DMS79 treated with DMSO at 0.1 percent for 48 hours (cell line): ENCODE results near the gene CTSZ.
"Not testable (repeated sequence)": the region's sequence is repeated elsewhere in the genome, so short reads cannot be mapped to it uniquely, and the experiment has no call there.

Experiments used
- DNase-seq: peaks from one replicate; lab custom pipeline; 2025; lab: John Stamatoyannopoulos, UW

The CTSZ gene

GRCh38 chr20:58996226-58996611, 10.8 kb downstream of the CTSZ start:
- no peak for DNase-seq

- no peak for DNase-seq
Measured at GRCh38 chr20:58995461-58996225, 11.4 kb downstream of the CTSZ start.

GRCh38 chr20:58994390-58995159, 12.5 kb downstream of the CTSZ start:
- no peak for DNase-seq

DNA sequence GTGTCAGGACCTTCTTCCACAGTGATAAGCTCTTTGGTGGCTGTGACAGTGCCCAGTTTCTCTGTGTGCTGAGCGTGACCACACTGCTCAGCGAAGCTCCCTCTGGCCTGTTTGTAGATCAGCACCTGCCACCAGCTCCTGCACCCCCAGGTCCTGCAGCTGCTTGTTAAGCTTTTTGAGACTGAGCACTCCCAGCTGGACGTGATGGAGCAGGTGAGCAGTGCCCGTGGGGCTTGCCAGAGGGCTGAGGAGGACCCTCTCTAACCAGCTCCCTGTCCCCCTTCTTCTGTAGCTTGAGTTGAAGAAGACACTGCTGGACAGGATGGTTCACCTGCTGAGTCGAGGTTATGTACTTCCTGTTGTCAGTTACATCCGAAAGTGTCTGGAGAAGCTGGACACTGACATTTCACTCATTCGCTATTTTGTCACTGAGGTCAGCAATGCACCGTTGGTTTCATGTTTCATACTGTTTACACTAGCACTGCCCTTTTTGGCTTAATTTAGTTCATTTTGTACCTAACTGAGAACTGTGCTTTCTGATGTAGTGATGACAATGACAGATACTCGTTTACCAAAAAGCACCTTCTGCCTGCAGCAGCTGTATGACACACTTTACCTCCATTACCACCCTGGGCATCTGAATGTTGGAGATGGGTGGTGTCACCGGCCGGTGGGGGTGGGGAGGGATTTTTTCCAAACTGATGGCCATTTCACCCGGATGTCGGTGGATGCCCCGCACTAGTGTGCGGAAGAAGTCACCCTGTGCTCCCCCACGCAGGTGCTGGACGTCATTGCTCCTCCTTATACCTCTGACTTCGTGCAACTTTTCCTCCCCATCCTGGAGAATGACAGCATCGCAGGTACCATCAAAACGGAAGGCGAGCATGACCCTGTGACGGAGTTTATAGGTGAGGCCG, 13.5 kb downstream of the CTSZ start:
- DNase-seq, result no peak

GRCh38 chr20:58992911-58993310, 14.1 kb downstream of the CTSZ start:
- DNase-seq, result no peak

GRCh38 chr20:58991715-58992114, 15.3 kb downstream of the CTSZ start:
- no peak for DNase-seq

- no peak for DNase-seq
Measured at GRCh38 chr20:58990651-58991445, 16.2 kb downstream of the CTSZ start.

- no peak for DNase-seq
Measured at GRCh38 chr20:58989196-58989595, 17.9 kb downstream of the CTSZ start.

- DNase-seq, result no peak
Measured at GRCh38 chr20:58988565-58988882, 18.5 kb downstream of the CTSZ start.

DNA sequence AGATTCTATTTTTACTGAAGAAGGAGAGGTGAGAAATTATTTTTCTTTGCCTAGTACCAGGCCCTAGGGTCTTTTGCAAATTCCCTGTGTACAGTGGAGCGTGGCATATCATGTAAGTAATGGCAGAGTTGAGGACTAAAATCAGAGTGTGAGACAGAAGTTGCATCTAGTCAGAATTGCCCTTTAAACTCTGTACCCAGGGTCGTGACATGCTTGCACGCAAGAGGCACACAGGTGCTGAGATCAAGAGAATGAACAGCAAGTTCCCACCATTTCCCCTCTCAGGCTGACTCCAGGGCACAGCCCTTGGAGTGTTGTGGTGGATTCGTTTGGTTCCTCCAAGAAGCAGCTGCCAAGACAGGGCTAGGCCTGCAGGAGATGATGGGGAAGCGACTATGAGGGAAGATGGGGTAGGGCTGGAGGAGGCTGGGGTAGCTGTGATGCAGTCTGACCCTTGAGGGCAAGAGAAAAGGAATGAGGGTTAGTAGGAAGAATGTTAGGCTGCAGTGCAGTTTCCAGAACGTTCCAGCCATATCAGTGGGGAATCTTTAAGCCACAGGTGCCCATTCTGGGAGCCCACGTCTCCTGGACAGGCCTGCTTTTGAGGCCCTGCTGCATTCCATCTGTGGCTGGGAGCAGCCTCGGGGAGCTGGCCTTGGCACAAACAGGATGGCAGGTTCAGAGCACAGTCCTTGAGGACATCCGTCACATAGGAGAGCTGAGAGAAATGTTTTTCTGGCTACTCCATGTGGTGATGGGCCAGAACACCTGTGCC, 19.1 kb downstream of the CTSZ start:
- DNase-seq, result no peak

- no peak for DNase-seq
Measured at GRCh38 chr20:58986968-58987517, 20.0 kb downstream of the CTSZ start.

DNA sequence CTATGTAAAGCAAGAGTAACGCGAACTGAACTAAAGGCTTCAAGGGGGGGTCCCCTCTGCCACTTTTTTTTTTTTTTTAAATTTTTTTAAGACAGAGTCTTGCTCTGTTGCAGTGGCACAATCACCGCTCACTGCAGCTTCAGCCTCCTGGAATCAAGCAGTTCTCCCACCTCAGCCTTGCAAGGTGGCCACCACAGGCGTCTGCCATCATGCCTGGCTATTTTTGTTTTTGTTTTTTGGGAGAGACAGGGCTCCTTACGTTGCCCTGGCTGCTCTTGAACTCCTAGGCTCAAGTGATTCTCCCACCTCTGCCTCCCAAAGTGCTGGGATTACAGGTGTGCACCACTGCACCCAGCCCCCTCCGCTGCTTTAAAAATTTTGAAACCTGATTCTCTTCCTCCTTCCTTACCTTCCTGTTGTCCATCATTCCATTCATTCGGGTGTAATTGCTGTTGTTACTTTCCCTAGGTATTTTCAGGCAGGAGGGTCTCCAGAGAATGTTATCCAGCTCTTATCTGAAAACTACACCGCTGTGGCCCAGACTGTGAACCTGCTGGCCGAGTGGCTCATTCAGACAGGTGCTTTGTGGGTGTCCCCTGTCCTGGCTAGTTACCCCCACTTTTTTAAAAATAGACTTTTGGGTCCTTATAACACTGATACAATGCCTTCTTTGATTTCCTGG, 20.6 kb downstream of the CTSZ start:
- no peak for DNase-seq

GRCh38 chr20:58985656-58986055, 21.4 kb downstream of the CTSZ start:
- DNase-seq, result no peak

DNA sequence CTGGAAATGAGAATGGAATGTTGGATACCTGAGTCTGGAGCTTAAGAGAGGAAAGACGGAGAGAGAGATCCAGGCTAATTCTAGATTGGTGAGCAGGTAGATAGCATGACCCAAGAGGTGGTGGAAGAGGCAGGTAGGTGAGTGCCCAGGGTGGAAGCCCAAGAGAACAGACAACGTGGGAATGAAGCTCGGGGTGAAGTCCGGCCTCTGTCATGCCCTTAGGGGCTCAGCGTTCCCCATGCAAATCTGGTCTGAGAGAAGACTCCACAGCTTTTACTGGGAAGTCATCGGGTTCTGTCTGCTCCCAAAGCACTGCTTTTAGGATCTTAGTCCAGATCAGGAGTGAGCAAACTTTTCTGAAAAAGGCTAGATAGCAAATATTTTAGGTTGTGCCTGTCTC, 22.4 kb downstream of the CTSZ start:
- DNase-seq, result no peak

GRCh38 chr20:58983115-58983468, 24.0 kb downstream of the CTSZ start:
- not testable (repeated sequence) for DNase-seq

- DNase-seq, result no peak
Measured at GRCh38 chr20:58982406-58983114, 24.5 kb downstream of the CTSZ start.

DNA sequence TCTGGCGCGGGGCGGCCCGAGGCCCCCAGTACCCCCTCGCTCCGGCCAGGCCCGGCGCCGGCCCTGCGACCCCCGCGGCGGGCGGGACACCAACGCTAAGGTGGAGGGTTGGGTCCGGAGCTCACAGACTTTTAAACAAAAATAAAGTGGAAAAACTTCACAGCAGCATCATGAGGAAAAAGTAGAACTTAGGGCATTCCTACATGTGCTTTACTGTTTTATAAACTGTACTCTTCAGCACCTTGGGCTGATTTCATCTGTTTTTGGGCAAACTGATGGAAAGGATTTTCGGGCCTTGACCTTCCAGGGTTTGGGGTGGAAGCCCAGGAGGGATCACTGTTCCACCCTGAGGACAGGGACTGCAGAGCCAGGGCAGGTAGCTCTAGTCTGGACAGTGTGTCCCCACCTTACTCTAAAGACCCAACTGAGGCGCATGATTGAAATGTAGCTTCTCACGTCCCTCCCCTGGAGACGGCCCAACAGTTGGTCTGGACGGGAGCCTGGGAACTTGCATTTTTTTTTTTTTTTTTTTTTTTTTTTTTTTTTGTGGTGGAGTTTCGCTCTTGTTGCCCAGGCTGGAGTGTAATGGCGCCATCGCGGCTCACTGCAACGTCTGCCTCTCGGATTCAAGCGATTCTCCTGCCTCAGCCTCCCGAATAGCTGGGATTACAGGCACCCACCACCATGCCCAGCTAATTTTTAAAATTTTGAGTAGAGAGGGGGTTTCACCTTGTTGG, 25.3 kb downstream of the CTSZ start:
- DNase-seq, result no peak

DNA sequence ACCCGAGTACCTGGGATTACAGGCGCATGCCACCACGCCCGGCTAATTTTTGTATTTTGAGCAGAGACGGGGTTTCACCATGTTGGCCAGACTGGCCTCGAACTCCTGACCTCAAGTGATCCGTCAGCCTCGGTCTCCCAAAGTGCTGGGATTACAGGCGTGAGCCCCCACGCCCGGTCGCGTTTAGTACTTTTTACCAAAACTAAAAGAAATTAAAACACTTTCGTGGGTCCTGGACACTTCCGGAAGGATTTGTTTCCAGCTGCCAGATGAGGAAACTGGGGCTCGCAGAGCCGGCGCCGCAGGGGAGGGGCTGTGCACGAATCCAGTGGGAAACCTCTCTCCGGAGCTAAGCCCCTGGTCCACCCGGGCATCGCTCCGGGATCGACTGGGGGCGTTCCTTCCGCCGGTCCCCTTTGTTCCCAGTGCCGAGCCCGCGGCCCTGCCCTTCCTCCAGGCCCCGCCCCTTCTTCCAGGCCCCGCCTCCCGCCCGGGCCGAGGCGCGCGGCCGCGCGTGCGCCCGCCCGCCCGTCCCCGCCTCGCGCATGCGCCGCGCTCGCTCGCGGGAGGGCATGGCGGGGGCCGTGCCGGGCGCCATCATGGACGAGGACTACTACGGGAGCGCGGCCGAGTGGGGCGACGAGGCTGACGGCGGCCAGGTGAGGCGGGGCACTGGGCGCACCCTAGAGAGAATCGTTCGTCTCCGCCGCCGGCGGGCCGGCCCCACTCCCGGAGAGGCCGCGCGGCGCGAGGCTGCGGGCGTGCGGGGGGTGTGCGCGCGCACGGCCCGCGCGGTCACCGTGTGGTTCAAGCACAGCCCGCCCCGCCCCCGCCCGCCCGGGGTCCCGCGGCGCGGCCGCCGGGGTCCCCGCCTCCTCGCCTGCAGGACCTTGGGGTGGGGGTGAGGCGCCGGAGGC, 26.1 kb downstream of the CTSZ start, which contains the start of gene NELFCD:
Gene NELFCD (plus strand): TSS at position 546 of the 917 bp plus-strand sequence. CDS start 54 bp downstream, at position 600.
- peak; percentile 76 for DNase-seq
